Mesendoderm (in vitro differentiated cells): ENCODE data around the gene EPHB4.
A peak's percentile ranks its signal among the peaks of the same experiment; 100 is the strongest.

Experiments
- DNase-seq: peaks from one replicate; pipeline ENCODE4 v3.0.0; 2013
- H2AK5ac ChIP-seq: 2 replicates; pipeline ENCODE4 v1.6.1; 2013; ENCODE audit warnings: low read length, inconsistent platforms
- H2BK120ac ChIP-seq: 2 replicates; pipeline ENCODE4 v1.6.1; 2013; ENCODE audit warnings: low read depth, mild to moderate bottlenecking, low read length, moderate library complexity, mixed read lengths
- H2BK15ac ChIP-seq: replicated peaks from 2 replicates; pipeline ENCODE4 v1.6.1; 2013; ENCODE audit warnings: low read depth, mild to moderate bottlenecking, moderate library complexity
- H2BK5ac ChIP-seq: 2 replicates; pipeline ENCODE4 v1.6.1; 2013; ENCODE audit warnings: low read length, inconsistent platforms
- H3K18ac ChIP-seq: 2 replicates; pipeline ENCODE4 v1.6.1; 2013; ENCODE audit warnings: mild to moderate bottlenecking, low read length, mixed read lengths
- H3K23ac ChIP-seq: one replicate; pipeline ENCODE4 v1.6.1; 2013; ENCODE audit warnings: low read length
- H3K27ac ChIP-seq: 2 replicates; pipeline ENCODE4 v1.5.1; 2013; ENCODE audit warnings: low read depth, mild to moderate bottlenecking, inconsistent platforms, low read length, moderate library complexity
- H3K27me3 ChIP-seq: 2 replicates; pipeline ENCODE4 v1.6.1; 2013; ENCODE audit warnings: low read length, control low read depth, mild to moderate bottlenecking, inconsistent platforms; ENCODE audit not compliant: insufficient read depth, poor library complexity
- H3K36me3 ChIP-seq: 2 replicates; pipeline ENCODE4 v1.6.1; 2013; ENCODE audit warnings: low read length, inconsistent platforms; ENCODE audit not compliant: control insufficient read depth, insufficient read depth
- H3K4ac ChIP-seq: one replicate; pipeline ENCODE4 v1.6.1; 2013; ENCODE audit warnings: low read depth, mild to moderate bottlenecking, low read length, moderate library complexity
- H3K4me1 ChIP-seq: 2 replicates; pipeline ENCODE4 v1.6.1; 2013; ENCODE audit warnings: low read depth, low read length, inconsistent platforms; ENCODE audit not compliant: control insufficient read depth
- H3K4me2 ChIP-seq: 2 replicates; pipeline ENCODE4 v1.6.1; 2013; ENCODE audit warnings: low read length
- H3K4me3 ChIP-seq: 2 replicates; pipeline ENCODE4 v1.5.1; 2013; ENCODE audit warnings: mild to moderate bottlenecking, low read length
- H3K56ac ChIP-seq: one replicate; pipeline ENCODE4 v1.6.1; 2013; ENCODE audit warnings: low read length
- H3K79me1 ChIP-seq: 2 replicates; pipeline ENCODE4 v1.6.1; 2013; ENCODE audit warnings: low read length, inconsistent platforms
- H3K79me2 ChIP-seq: 2 replicates; pipeline ENCODE4 v1.6.1; 2013; ENCODE audit warnings: mild to moderate bottlenecking, low read length; ENCODE audit not compliant: control insufficient read depth, insufficient read depth
- H3K9ac ChIP-seq: 2 replicates; pipeline ENCODE4 v1.6.1; 2013; ENCODE audit warnings: low read length, inconsistent platforms
- H4K5ac ChIP-seq: one replicate; pipeline ENCODE4 v1.6.1; 2013; ENCODE audit warnings: low read length
- H4K8ac ChIP-seq: one replicate; pipeline ENCODE4 v1.6.1; 2013; ENCODE audit warnings: low read depth, mild to moderate bottlenecking, control low read depth, low read length, moderate library complexity
- WGBS: extraction: QIAGEN DNeasy Blood & Tissue Kit; methylation state at CpG from one replicate; pipeline ENCODE4 v1.1.7; 2013; ENCODE audit warnings: low lambda C conversion rate, missing lambda C conversion rate; ENCODE audit not compliant: insufficient coverage; ENCODE audit errors: extremely low coverage; 5-methylcytosine and 5-hydroxymethylcytosine counted together

The EPHB4 gene

DNA sequence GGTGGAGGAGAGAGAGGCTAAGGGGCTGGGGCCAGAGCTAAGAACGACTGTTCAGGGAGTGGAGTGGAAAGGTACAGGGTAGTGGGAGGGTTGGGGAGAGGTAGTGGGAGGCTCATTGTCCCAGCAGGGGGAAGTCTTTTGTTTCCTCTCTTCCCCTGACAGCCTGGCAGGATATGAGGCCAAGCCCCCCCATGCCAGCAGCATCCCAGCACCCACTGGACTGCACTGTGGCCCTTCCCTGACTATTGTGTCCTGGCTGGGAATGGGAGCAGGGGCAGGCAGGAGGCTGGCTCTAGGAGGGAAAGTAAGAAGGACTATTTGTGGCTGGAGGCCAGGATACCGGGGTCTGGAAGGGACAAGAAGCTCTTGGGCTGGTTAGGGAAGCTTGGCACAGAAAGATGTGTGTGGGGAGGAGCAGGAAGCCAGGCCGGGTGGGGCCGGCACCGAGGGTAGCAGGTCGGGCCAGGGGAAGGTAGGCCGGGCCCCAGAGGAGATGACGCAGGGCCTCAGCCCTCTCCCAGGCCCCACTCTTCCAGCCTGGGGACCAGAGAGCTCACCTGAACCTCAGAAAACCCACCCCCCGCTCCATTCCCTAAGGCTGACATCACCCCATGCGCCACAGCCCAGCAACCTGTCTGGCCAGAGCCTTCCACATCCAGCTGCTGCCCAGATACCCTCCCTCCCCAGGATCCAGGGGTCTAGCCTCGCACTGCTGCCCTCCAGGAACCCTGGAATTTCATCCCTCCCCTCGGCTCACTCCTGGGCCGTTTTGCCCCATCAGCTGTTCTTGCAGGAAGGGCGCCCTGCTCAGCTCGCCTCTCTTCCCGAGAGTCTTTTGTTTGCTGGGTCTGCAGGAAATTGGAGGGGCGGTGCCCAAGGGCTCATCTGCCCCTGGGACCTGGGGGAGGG lies 8.8 kb upstream of the EPHB4 start:
- Histone ChIP-seq H3K18ac (peak overlapping the region; percentile 89), H3K36me3 (no peaks in the 10 kb centered on the region), H2BK120ac (peak overlapping the region; percentile 39), H3K9ac (peak overlapping the region; percentile 93), H3K23ac (peak overlapping the region; percentile 51), H3K79me1 (peaks cover 2% of the 10 kb centered on the region), H3K4ac (peak overlapping the region; percentile 82), H3K27me3 (no peaks in the 10 kb centered on the region), H3K56ac (peak overlapping the region; percentile 83), H3K4me1 (peaks cover 6% of the 10 kb centered on the region), H2BK15ac (peak overlapping the region; percentile 4), H4K8ac (peak overlapping the region; percentile 58), H3K79me2 (no peaks in the 10 kb centered on the region), H2AK5ac (peak overlapping the region; percentile 92), H3K4me3 (peak overlapping the region; percentile 19), H2BK5ac (peak overlapping the region; percentile 98), H4K5ac (peak overlapping the region; percentile 0), H3K27ac (peak overlapping the region; percentile 99), H3K4me2 (peak overlapping the region; percentile 69)
- WGBS = no CpG with 5 or more reads among the region's 17 CpGs
- DNase-seq = peak; percentile 98

DNA sequence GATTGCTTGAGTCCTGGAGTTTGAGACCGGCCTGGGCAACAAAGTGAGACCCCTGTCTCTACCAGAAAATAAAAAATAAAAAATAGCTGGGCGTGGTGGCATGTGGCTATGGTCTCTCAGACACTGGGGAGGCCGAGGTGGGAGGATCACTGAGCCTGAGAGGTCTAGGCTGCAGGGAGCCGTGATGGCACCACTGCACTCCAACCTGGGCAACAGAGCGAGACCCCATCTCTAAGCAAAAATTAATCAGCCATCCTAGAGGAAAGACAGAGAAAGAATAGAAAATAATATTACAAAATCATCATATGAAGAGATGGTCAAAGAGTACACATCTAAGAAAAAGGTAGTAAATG lies 4.9 kb upstream of the EPHB4 start:
- Histone ChIP-seq H3K18ac (no peak overlapping the region), H2BK120ac (no peak overlapping the region), H3K4ac (no peak overlapping the region), H2BK5ac (no peak overlapping the region), H3K4me3 (no peak overlapping the region), H3K9ac (no peak overlapping the region), H3K27ac (no peak overlapping the region), H3K36me3 (no peaks in the 10 kb centered on the region), H3K23ac (no peak overlapping the region), H4K8ac (no peak overlapping the region), H2AK5ac (no peak overlapping the region), H4K5ac (no peak overlapping the region), H3K79me2 (peaks cover under 1% of the 10 kb centered on the region), H3K27me3 (no peaks in the 10 kb centered on the region), H2BK15ac (no peak overlapping the region), H3K4me1 (peaks cover 6% of the 10 kb centered on the region), H3K4me2 (no peak overlapping the region), H3K56ac (no peak overlapping the region), H3K79me1 (peaks cover 2% of the 10 kb centered on the region)
- WGBS = no CpG with 5 or more reads among the region's 5 CpGs
- DNase-seq = no peak

DNA sequence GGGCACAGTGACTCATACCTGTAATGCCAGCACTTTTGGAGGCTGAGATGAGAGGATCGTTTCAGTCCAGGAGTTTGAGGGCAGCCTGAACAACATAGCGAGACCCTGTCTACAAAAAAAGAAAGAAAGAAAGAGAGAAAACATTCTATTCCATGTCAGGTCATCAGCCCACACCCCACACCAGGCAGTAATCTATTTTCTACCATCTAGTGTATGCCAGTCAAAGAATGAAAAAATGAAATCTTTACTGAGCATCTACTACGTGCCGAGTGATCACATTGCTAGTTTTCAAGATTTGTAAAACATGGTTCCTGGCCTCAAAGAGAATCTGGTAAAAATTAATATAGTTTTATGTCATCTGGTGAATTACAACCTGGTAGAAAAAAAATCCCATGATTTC lies 3.1 kb upstream of the EPHB4 start:
- Histone ChIP-seq H2AK5ac (no peak overlapping the region), H3K36me3 (no peaks in the 10 kb centered on the region), H2BK120ac (no peak overlapping the region), H3K4me3 (no peak overlapping the region), H4K8ac (no peak overlapping the region), H3K27me3 (no peaks in the 10 kb centered on the region), H3K9ac (no peak overlapping the region), H4K5ac (no peak overlapping the region), H3K23ac (no peak overlapping the region), H3K56ac (no peak overlapping the region), H3K4me2 (no peak overlapping the region), H3K4ac (no peak overlapping the region), H3K18ac (no peak overlapping the region), H2BK5ac (no peak overlapping the region), H3K4me1 (no peaks in the 10 kb centered on the region), H2BK15ac (no peak overlapping the region), H3K79me2 (peaks cover 19% of the 10 kb centered on the region), H3K27ac (no peak overlapping the region), H3K79me1 (peaks cover 4% of the 10 kb centered on the region)
- no CpG with 5 or more reads among the region's 4 CpGs for WGBS
- DNase-seq = no peak

DNA sequence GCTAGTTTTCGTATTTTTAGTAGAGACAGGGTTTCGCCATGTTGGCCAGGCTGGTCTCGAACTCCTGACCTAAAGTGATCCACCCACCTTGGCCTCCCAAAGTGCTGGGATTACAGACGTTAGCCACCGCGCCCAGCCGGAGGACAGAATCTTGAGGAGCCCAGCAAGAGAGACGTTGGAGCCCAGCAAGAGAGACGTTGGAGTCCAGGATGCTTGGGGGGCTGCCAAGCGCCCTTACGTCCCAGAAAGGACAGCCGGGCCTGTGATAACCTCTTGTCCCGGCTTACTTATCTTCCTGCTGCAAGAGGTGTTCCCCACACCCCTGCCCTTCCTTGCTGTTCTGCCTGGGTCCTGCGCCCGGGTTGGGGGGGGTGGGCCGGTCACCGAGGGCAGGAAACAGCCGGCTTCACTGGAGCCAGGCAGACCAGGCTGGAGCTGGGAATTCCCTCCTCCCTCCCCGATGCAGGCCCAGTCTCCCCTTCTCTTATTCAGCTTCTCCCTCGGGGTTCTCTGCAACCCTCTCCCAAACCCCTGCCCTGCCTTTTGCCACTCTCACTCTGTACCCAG lies 1.9 kb upstream of the EPHB4 start:
- H2BK5ac ChIP-seq = no peak overlapping the region
- H3K23ac ChIP-seq = no peak overlapping the region
- peaks cover 30% of the 10 kb centered on the region for H3K79me2 ChIP-seq
- peak overlapping the region; percentile 20 for H3K4ac ChIP-seq
- no CpG with 5 or more reads among the region's 20 CpGs for WGBS
- H3K18ac ChIP-seq = peak overlapping the region; percentile 35
- H3K4me1 ChIP-seq = peaks cover 2% of the 10 kb centered on the region
- peak overlapping the region; percentile 53 for H3K9ac ChIP-seq
- H3K56ac ChIP-seq = peak overlapping the region; percentile 76
- no peak overlapping the region for H3K4me3 ChIP-seq
- peak overlapping the region; percentile 56 for H4K8ac ChIP-seq
- H2BK15ac ChIP-seq = no peak overlapping the region
- no peak overlapping the region for H2AK5ac ChIP-seq
- no peak overlapping the region for H4K5ac ChIP-seq
- H3K27me3 ChIP-seq = no peaks in the 10 kb centered on the region
- peak; percentile 56 for DNase-seq
- H3K36me3 ChIP-seq = no peaks in the 10 kb centered on the region
- peaks cover 12% of the 10 kb centered on the region for H3K79me1 ChIP-seq
- no peak overlapping the region for H3K4me2 ChIP-seq
- no peak overlapping the region for H2BK120ac ChIP-seq
- H3K27ac ChIP-seq = no peak overlapping the region

DNA sequence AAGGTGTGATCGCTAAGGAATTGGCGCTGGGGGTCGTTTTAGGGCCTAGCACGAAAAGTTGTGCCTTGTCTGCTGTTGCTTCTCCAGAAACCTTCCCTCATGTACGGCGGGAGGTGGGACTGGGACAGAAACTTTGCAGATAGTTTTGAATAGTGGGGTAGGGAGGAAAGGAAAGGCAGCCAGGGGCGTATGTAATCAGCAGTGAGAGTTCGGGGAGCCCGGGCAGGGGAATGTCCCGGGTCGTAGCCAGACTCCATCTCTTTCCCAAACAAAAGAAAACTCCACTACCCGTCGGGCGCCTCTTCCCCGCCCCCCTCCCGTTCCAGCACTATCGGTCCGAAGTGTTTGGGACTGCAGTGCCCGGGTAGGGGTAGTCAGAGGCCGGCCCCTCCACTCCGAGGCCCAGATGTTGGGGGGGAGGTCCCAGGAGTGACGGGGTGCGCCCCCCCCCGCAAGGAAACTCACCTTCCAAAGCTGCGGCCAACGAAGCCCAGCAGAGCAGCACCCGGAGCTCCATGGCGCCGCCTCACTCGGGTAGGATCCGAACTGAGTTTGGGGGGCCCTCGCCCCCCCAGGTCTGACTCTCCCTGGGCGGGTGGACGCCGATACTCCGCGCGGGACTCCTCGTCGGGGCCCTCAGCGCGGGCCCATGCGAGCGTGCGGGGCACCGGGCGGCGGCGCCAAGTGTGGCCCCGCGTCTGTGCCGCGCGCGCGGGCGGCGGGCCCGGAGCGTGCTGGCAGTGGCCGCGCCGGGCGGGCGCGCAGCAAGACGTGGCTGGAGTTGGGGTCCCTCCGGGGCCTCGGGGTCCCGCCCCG lies 601 bp downstream of the EPHB4 start:
- Histone ChIP-seq H3K4me3 (peak overlapping the region; percentile 97), H3K18ac (peak overlapping the region; percentile 94), H3K27me3 (no peaks in the 10 kb centered on the region), H3K9ac (peak overlapping the region; percentile 86), H3K79me2 (peaks cover 43% of the 10 kb centered on the region), H3K79me1 (peaks cover 27% of the 10 kb centered on the region), H3K4ac (peak overlapping the region; percentile 92), H3K4me1 (peaks cover 2% of the 10 kb centered on the region), H3K4me2 (peak overlapping the region; percentile 87), H2BK120ac (peak overlapping the region; percentile 46), H2BK5ac (no peak overlapping the region), H3K27ac (peak overlapping the region; percentile 91), H2BK15ac (no peak overlapping the region), H4K8ac (no peak overlapping the region), H4K5ac (no peak overlapping the region), H3K56ac (peak overlapping the region; percentile 88), H3K23ac (peak overlapping the region; percentile 9), H3K36me3 (peaks cover 19% of the 10 kb centered on the region), H2AK5ac (no peak overlapping the region)
- no peak for DNase-seq
- WGBS = no CpG with 5 or more reads among the region's 71 CpGs
